ENCODE data around the gene VILL. TPM values are rescaled to one million over a fixed set of nuclear protein-coding genes. Genes with fewer than 3 reads are reported as not detected.

The VILL gene
- total and polyA plus RNA-seq, 10 of the 15 experiments (the other 5 are each of a cell fraction or from before 2014, with no cell fraction given): 0.15 to 5.4 (median 2.1) TPM; not detected in 1

DNA sequence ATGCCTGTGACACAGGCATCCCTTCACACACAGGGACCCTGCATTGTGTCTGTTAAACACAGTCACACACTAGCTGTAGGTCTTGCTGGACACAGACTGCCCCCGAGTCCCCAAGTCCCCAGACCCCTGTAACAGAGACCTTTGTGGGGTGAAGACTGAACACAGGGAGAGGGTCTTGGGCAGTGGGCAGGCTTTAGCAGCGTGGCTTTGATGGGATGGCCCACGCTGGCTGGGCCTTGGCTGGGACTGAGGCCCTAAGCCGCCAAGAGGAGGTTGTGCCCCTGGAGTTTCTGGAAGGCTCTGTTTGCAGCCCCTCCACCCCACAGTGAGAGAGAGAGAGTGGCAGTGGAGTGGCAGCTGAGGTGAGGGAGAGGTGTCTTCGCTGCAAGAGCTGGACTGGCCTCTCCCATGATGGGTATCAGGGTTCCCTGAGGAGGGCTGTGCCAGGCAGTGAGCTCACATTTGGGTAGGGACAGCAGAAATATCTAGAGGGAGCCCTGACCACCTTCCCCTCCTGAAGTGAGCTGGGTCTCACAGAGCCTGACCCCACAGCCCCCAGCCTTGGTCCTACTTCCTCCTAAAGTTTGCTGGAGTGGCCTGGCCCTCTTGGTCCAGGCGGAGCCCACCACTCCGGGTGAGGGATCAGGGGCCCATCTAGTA is 635 bp upstream of the VILL start:
- Histone ChIP-seq H3K4me3 (no peak overlapping the region), H3K79me2 (ENCODE audit: control insufficient read depth, insufficient read depth, low read length) (no peaks in the 10 kb centered on the region), H3K27ac (ENCODE audit: control insufficient read depth, insufficient read depth) (no peak overlapping the region), H3K9me3 (replicated peaks; ENCODE audit: control insufficient read depth, insufficient read depth, low read length) (no peaks in the 10 kb centered on the region), H3K4me1 (ENCODE audit: control insufficient read depth, insufficient read depth, low read length) (no peaks in the 10 kb centered on the region), H3K9ac (ENCODE audit: control insufficient read depth, insufficient read depth, low read length) (no peak overlapping the region), H4K20me1 (ENCODE audit: control insufficient read depth, insufficient read depth) (no peaks in the 10 kb centered on the region), H3K4me2 (ENCODE audit: control insufficient read depth, insufficient read depth) (no peak overlapping the region), H3K36me3 (ENCODE audit: control insufficient read depth in 2 of 2, insufficient read depth in 2 of 2, low read length in 1 of 2) (no peaks in the 10 kb centered on the region), H3K27me3 (replicated peaks in 1 of 2; ENCODE audit: control insufficient read depth in 2 of 2, insufficient read depth in 2 of 2, low read length in 1 of 2) (no peaks in the 10 kb centered on the region), H2AFZ (ENCODE audit: control insufficient read depth, low read depth, low read length) (no peak overlapping the region)
- no TSS peak for BruUV-seq (replicated peaks)
- no peak for DNase-seq (ENCODE audit: low read depth, low spot score)
- WGBS (ENCODE audit: insufficient coverage, insufficient replicate concordance, low lambda C conversion rate, missing lambda C conversion rate): 50% methylated on average over 7 of the region's 7 CpGs
- ChIA-PET CTCF (no interaction called here), SMC1A (ENCODE audit: uncharacterized antibody, unreplicated experiment) (no interaction called here), POLR2A (no interaction called here), RAD21 (ENCODE audit: unreplicated experiment) (no interaction called here)
- in situ Hi-C loops (cut with MboI): no loop called here
- ATAC-seq: no peak
- FAIRE-seq: no peak
- intact Hi-C loops (cut with micrococcal nuclease; ENCODE audit: unreplicated experiment): no loop called here
- no peak for TF ChIP-seq ZNF24 (IDR thresholded peaks at IDR 0.05)
- TF ChIP-seq, protein P1, sequence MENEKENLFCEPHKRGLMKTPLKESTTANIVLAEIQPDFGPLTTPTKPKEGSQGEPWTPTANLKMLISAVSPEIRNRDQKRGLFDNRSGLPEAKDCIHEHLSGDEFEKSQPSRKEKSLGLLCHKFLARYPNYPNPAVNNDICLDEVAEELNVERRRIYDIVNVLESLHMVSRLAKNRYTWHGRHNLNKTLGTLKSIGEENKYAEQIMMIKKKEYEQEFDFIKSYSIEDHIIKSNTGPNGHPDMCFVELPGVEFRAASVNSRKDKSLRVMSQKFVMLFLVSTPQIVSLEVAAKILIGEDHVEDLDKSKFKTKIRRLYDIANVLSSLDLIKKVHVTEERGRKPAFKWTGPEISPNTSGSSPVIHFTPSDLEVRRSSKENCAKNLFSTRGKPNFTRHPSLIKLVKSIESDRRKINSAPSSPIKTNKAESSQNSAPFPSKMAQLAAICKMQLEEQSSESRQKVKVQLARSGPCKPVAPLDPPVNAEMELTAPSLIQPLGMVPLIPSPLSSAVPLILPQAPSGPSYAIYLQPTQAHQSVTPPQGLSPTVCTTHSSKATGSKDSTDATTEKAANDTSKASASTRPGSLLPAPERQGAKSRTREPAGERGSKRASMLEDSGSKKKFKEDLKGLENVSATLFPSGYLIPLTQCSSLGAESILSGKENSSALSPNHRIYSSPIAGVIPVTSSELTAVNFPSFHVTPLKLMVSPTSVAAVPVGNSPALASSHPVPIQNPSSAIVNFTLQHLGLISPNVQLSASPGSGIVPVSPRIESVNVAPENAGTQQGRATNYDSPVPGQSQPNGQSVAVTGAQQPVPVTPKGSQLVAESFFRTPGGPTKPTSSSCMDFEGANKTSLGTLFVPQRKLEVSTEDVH (IDR thresholded peaks at IDR 0.05; ENCODE audit: low read depth, partially characterized antibody): no peak
- no peak for TF ChIP-seq PML (IDR thresholded peaks at IDR 0.05; ENCODE audit: low read length)
- TF ChIP-seq IKZF2 (IDR thresholded peaks at IDR 0.05): no peak
- TF ChIP-seq, protein P2, sequence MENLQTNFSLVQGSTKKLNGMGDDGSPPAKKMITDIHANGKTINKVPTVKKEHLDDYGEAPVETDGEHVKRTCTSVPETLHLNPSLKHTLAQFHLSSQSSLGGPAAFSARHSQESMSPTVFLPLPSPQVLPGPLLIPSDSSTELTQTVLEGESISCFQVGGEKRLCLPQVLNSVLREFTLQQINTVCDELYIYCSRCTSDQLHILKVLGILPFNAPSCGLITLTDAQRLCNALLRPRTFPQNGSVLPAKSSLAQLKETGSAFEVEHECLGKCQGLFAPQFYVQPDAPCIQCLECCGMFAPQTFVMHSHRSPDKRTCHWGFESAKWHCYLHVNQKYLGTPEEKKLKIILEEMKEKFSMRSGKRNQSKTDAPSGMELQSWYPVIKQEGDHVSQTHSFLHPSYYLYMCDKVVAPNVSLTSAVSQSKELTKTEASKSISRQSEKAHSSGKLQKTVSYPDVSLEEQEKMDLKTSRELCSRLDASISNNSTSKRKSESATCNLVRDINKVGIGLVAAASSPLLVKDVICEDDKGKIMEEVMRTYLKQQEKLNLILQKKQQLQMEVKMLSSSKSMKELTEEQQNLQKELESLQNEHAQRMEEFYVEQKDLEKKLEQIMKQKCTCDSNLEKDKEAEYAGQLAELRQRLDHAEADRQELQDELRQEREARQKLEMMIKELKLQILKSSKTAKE (IDR thresholded peaks at IDR 0.05; ENCODE audit: low read depth, poor library complexity, severe bottlenecking): no peak
- TF ChIP-seq, protein P3, sequence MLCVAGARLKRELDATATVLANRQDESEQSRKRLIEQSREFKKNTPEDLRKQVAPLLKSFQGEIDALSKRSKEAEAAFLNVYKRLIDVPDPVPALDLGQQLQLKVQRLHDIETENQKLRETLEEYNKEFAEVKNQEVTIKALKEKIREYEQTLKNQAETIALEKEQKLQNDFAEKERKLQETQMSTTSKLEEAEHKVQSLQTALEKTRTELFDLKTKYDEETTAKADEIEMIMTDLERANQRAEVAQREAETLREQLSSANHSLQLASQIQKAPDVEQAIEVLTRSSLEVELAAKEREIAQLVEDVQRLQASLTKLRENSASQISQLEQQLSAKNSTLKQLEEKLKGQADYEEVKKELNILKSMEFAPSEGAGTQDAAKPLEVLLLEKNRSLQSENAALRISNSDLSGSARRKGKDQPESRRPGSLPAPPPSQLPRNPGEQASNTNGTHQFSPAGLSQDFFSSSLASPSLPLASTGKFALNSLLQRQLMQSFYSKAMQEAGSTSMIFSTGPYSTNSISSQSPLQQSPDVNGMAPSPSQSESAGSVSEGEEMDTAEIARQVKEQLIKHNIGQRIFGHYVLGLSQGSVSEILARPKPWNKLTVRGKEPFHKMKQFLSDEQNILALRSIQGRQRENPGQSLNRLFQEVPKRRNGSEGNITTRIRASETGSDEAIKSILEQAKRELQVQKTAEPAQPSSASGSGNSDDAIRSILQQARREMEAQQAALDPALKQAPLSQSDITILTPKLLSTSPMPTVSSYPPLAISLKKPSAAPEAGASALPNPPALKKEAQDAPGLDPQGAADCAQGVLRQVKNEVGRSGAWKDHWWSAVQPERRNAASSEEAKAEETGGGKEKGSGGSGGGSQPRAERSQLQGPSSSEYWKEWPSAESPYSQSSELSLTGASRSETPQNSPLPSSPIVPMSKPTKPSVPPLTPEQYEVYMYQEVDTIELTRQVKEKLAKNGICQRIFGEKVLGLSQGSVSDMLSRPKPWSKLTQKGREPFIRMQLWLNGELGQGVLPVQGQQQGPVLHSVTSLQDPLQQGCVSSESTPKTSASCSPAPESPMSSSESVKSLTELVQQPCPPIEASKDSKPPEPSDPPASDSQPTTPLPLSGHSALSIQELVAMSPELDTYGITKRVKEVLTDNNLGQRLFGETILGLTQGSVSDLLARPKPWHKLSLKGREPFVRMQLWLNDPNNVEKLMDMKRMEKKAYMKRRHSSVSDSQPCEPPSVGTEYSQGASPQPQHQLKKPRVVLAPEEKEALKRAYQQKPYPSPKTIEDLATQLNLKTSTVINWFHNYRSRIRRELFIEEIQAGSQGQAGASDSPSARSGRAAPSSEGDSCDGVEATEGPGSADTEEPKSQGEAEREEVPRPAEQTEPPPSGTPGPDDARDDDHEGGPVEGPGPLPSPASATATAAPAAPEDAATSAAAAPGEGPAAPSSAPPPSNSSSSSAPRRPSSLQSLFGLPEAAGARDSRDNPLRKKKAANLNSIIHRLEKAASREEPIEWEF (IDR thresholded peaks at IDR 0.05; ENCODE audit: insufficient replicate concordance, low read depth, low read length): no peak
- TF ChIP-seq FOS (IDR thresholded peaks at IDR 0.05; ENCODE audit: borderline replicate concordance, extremely low read depth, insufficient read length): no peak
- TF ChIP-seq ZBED1 (IDR thresholded peaks at IDR 0.05; ENCODE audit: borderline replicate concordance): no peak
- TF ChIP-seq, protein P4, sequence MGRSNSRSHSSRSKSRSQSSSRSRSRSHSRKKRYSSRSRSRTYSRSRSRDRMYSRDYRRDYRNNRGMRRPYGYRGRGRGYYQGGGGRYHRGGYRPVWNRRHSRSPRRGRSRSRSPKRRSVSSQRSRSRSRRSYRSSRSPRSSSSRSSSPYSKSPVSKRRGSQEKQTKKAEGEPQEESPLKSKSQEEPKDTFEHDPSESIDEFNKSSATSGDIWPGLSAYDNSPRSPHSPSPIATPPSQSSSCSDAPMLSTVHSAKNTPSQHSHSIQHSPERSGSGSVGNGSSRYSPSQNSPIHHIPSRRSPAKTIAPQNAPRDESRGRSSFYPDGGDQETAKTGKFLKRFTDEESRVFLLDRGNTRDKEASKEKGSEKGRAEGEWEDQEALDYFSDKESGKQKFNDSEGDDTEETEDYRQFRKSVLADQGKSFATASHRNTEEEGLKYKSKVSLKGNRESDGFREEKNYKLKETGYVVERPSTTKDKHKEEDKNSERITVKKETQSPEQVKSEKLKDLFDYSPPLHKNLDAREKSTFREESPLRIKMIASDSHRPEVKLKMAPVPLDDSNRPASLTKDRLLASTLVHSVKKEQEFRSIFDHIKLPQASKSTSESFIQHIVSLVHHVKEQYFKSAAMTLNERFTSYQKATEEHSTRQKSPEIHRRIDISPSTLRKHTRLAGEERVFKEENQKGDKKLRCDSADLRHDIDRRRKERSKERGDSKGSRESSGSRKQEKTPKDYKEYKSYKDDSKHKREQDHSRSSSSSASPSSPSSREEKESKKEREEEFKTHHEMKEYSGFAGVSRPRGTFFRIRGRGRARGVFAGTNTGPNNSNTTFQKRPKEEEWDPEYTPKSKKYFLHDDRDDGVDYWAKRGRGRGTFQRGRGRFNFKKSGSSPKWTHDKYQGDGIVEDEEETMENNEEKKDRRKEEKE (IDR thresholded peaks at IDR 0.05): no peak
- TF ChIP-seq ZZZ3 (IDR thresholded peaks at IDR 0.05; ENCODE audit: control insufficient read depth, insufficient read length, low read depth): no peak
